Esophagus muscularis mucosa (tissue), 4 donors: ENCODE results near the gene CDH2. TPM values are rescaled to one million over a fixed set of nuclear protein-coding genes. Genes with fewer than 3 reads are reported as not detected.

Experiments used
- DNase-seq: peaks from one replicate; pipeline ENCODE4 v3.0.0-alpha.2; 2017; ENCODE audit errors: extremely low spot score
- H3K27ac ChIP-seq, 4 donors: fragments of 200-600 bp; sonication (generic); replicated peaks in 1 of 4; 1 replicate in 3 of 4; 2 replicates in 1 of 4; pipeline ENCODE4 v1.5.1; 2016 to 2019; ENCODE audit warnings: mild to moderate bottlenecking in 1 of 4
- H3K27me3 ChIP-seq, 4 donors: fragments of 200-600 bp; sonication (generic); one replicate each; pipeline versions ENCODE4 v1.5.1 to v1.6.0; 2016 to 2019
- H3K36me3 ChIP-seq, 4 donors: fragments of 200-600 bp; sonication (generic); one replicate each; pipeline ENCODE4 v1.5.1; 2016 to 2019
- H3K4me1 ChIP-seq, 4 donors: fragments of 200-600 bp; sonication (generic); one replicate each; pipeline ENCODE4 v1.5.1; 2016 to 2019
- H3K4me3 ChIP-seq, 4 donors: fragments of 200-600 bp; sonication (generic); 1 replicate in 2 of 4; 2 replicates in 2 of 4; pipeline ENCODE4 v1.5.1; 2016 to 2019; ENCODE audit warnings: mild to moderate bottlenecking in 4 of 4, moderate library complexity in 1 of 4
- H3K9me3 ChIP-seq, 4 donors: fragments of 200-600 bp; sonication (generic); 1 replicate in 3 of 4; 2 replicates in 1 of 4; pipeline ENCODE4 v1.5.1; 2016 to 2019
- EP300 ChIP-seq: sonication (generic); formaldehyde crosslinking; IDR thresholded peaks from one replicate; pipeline ENCODE4 v1.6.1; 2017; ENCODE audit warnings: antibody characterized with exemption
- POLR2A ChIP-seq: fragments of 450-650 bp; IDR thresholded peaks from one replicate; pipeline ENCODE4 v1.6.1; 2017; ENCODE audit warnings: antibody characterized with exemption, moderate library complexity, mild to moderate bottlenecking, low read depth
- POLR2AphosphoS5 ChIP-seq, 2 donors: sonication (generic); formaldehyde crosslinking; IDR thresholded peaks; one replicate each; pipeline ENCODE4 v1.6.1; 2017; ENCODE audit warnings: antibody characterized with exemption in 2 of 2
- WGBS: methylation state at CpG from one replicate; pipeline ENCODE4 v1.1.5; 2018; 5-methylcytosine and 5-hydroxymethylcytosine counted together
- intact Hi-C: fragments of 100-400 bp; cut with DNase I; formaldehyde crosslinking; loops from one replicate; pipeline ENCODE4 v1.15.1; 2023
- total RNA-seq, 4 donors: library from RNA; depleted of rRNA; stranded (reverse); fragments of >200 nt; gene quantifications; one replicate each; pipeline versions ENCODE4 v1.1.0 to v1.2.1, GENCODE V29; 2016
- TF ChIP-seq, protein P1 (sequence below), 3 experiments: fragments of 200-600 bp in 2 of 3; fragments of 450-650 bp in 1 of 3; sonication (generic) in 2 of 3; IDR thresholded peaks; one replicate each; pipeline ENCODE4 v1.5.1; 2017 to 2019; ENCODE audit warnings: antibody characterized with exemption in 3 of 3, mild to moderate bottlenecking in 2 of 3, moderate library complexity in 1 of 3

CDH2 gene
- total RNA-seq, 4 donors from 2014 or later, result 10.9 to 17.4 (median 13.6) TPM

DNA sequence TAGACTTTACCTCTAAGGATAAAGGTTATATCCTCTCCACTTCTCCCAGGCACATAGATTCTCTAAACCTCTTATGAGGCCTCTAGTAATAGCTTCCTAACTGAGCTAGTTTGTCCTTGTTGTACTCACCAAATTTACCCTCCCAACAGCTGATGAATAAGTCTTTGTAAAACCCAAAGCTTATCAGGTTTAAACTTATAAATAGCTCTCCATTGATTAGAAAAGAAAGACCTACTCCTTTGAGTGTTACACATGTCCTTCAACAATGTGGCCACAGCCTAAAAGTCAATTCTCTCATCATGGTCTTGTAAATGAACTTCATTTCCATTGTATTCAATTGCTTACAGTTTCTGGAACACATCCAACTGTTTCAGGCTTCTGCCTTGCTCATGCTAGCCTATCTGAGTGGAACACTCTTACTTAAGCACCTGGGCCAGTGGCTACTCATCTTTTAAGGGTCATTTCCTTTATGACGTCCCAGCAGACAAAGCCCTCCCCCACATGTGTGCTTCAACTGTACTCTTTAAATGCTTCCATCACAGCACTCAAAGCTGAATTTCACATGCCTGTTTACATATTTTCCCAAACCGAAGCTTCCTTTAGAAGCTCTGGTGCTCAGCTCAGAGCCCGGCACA, 131.6 kb downstream of the CDH2 start:
- Histone ChIP-seq H3K36me3 (no peaks in the 10 kb centered on the region), H3K4me1 (peaks cover 0 to 21% (median 3%) of the 10 kb centered on the region in 4 donors), H3K27ac (no peak overlapping the region), H3K9me3 (no peaks in the 10 kb centered on the region), H3K27me3 (no peaks in the 10 kb centered on the region), H3K4me3 (no peak overlapping the region)
- DNase-seq, result no peak
- 35% methylated on average over 3 of the region's 3 CpGs for WGBS
- intact Hi-C loops, result no loop called here
- TF ChIP-seq POLR2AphosphoS5 (IDR thresholded peaks at IDR 0.05) (no peak), POLR2A (no peak), EP300 (no peak)
- TF ChIP-seq, protein P1, sequence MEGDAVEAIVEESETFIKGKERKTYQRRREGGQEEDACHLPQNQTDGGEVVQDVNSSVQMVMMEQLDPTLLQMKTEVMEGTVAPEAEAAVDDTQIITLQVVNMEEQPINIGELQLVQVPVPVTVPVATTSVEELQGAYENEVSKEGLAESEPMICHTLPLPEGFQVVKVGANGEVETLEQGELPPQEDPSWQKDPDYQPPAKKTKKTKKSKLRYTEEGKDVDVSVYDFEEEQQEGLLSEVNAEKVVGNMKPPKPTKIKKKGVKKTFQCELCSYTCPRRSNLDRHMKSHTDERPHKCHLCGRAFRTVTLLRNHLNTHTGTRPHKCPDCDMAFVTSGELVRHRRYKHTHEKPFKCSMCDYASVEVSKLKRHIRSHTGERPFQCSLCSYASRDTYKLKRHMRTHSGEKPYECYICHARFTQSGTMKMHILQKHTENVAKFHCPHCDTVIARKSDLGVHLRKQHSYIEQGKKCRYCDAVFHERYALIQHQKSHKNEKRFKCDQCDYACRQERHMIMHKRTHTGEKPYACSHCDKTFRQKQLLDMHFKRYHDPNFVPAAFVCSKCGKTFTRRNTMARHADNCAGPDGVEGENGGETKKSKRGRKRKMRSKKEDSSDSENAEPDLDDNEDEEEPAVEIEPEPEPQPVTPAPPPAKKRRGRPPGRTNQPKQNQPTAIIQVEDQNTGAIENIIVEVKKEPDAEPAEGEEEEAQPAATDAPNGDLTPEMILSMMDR (IDR thresholded peaks at IDR 0.05), result no peak

DNA sequence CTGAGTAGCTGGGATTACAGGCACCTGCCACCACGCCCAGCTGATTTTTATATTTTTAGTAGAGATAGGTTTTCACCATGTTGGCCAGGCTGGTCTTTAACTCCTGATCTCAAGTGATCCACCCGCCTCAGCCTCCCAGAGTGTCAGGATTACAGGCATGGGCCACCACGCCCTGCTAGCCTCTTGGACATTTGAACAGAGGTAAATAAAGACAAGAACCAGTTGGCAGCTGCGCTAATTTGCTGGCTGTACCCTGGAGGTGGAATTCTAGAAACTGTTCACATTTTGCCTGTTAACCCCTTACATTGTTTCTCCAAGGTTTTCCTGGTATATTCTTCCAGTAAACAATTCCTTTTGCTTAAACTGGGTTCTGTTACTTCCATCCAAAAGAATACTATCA, 132.9 kb downstream of the CDH2 start:
- 86% methylated on average over 4 of the region's 4 CpGs for WGBS
- DNase-seq, result no peak
- no peak overlapping the region for H3K4me3 ChIP-seq

DNA sequence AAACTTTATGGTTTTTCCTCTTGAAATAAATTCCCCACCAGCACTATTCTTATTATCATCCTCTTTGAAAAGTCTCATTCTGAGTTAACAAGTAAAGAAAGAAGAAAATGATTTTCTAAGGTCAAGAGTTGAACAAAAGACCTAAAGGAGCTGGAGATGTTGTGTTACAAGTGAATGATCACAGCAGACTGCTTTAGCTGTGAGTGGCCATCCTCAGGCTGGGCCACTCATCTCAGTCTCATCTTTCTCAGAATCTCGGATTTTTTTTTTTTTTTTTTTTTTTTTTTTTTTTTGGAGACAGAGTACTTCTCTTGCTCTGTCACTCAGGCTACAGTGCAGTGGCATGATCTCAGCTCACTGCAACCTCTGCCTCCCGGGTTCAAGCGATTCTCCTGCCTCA, 133.3 kb downstream of the CDH2 start:
- H3K27me3 ChIP-seq, result no peaks in the 10 kb centered on the region
- H3K27ac ChIP-seq, result no peak overlapping the region
- intact Hi-C loops, result no loop called here
- H3K36me3 ChIP-seq, result no peaks in the 10 kb centered on the region
- WGBS, result 89% methylated on average over 3 of the region's 3 CpGs
- H3K4me1 ChIP-seq, result peaks cover 0 to 21% (median 3%) of the 10 kb centered on the region in 4 donors
- H3K4me3 ChIP-seq, result no peak overlapping the region
- TF ChIP-seq POLR2A, result no peak
- TF ChIP-seq POLR2AphosphoS5 (IDR thresholded peaks at IDR 0.05), result no peak
- TF ChIP-seq EP300, result no peak
- TF ChIP-seq, protein P1 (IDR thresholded peaks at IDR 0.05), result no peak
- DNase-seq, result no peak
- H3K9me3 ChIP-seq, result no peaks in the 10 kb centered on the region

More for the DNA sequence above, 132.9 kb downstream of the CDH2 start:
- Histone ChIP-seq H3K27me3 (no peaks in the 10 kb centered on the region), H3K27ac (no peak overlapping the region), H3K36me3 (no peaks in the 10 kb centered on the region), H3K4me1 (peaks cover 0 to 21% (median 3%) of the 10 kb centered on the region in 4 donors), H3K9me3 (no peaks in the 10 kb centered on the region)
- TF ChIP-seq, protein P1 (IDR thresholded peaks at IDR 0.05), result no peak
- no peak for TF ChIP-seq POLR2AphosphoS5 (IDR thresholded peaks at IDR 0.05)
- TF ChIP-seq POLR2A, result no peak
- TF ChIP-seq EP300, result no peak
- intact Hi-C loops, result no loop called here

DNA sequence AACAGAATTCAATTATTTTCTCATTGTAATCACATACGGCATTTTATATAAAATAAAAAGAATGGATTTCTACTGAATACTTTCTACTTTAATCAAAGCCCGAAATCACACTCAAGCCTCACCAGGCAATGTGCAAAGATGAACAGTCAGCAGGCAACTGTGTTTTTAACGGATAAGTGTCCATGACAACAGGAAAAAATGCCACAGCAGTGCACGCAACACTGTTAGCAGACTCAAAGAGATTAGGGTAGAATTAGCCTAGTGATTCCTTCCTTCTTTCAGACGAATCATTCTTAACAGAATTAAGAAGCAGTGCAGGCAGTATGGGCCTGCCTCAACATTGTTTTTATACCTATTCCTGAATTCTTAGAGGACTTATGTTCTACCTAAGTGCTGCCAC, 135.6 kb downstream of the CDH2 start:
- WGBS, result 50% methylated on average over 5 of the region's 5 CpGs
- TF ChIP-seq POLR2A, result no peak
- no peak for TF ChIP-seq EP300
- TF ChIP-seq, protein P1 (IDR thresholded peaks at IDR 0.05), result no peak
- no peak for TF ChIP-seq POLR2AphosphoS5 (IDR thresholded peaks at IDR 0.05)
- intact Hi-C loops, result no loop called here
- no peaks in the 10 kb centered on the region for H3K36me3 ChIP-seq
- H3K4me1 ChIP-seq, result peaks cover 0 to 17% (median 3%) of the 10 kb centered on the region in 4 donors
- H3K27me3 ChIP-seq, result no peaks in the 10 kb centered on the region
- no peak overlapping the region for H3K27ac ChIP-seq
- no peak overlapping the region for H3K4me3 ChIP-seq
- H3K9me3 ChIP-seq, result no peaks in the 10 kb centered on the region
- DNase-seq, result no peak

DNA sequence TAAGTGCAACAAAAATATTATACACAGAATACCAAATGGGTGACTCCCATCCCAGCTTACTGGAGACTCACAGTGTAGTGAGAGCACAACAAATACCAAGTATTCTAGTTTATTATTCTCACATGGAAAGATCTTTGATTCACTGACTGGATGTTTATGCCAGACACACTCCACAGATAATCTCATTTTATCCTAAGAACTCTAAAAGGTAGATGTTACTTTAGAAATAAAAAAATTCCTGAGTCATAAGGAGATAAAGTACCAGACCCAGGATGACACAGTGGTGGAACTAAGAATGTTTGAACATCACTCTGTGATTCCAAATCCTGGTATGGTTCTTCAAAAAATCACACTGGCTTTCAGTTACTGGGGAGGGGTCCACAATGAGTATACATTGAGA, 136.2 kb downstream of the CDH2 start:
- intact Hi-C loops, result no loop called here
- Histone ChIP-seq H3K27me3 (no peaks in the 10 kb centered on the region), H3K4me1 (peaks cover 0 to 10% (median 2%) of the 10 kb centered on the region in 4 donors), H3K9me3 (no peaks in the 10 kb centered on the region), H3K27ac (no peak overlapping the region), H3K36me3 (no peaks in the 10 kb centered on the region), H3K4me3 (no peak overlapping the region)
- TF ChIP-seq EP300 (no peak), POLR2A (no peak), POLR2AphosphoS5 (IDR thresholded peaks at IDR 0.05) (no peak)
- TF ChIP-seq, protein P1 (IDR thresholded peaks at IDR 0.05), result no peak
- DNase-seq, result no peak
